HG03565 (cell line): ENCODE data around the gene ZSWIM7.
"Not testable (repeated sequence)": the region's sequence is repeated elsewhere in the genome, so short reads cannot be mapped to it uniquely, and the experiment has no call there.

ENCODE experiments used
- ATAC-seq: cut with Tn5 transposase; IDR thresholded peaks from one replicate; pipeline ENCODE4 v1.9.1; 2021; ENCODE audit warnings: mild to moderate bottlenecking, moderate library complexity; ENCODE audit not compliant: unreplicated experiment

Gene ZSWIM7

DNA sequence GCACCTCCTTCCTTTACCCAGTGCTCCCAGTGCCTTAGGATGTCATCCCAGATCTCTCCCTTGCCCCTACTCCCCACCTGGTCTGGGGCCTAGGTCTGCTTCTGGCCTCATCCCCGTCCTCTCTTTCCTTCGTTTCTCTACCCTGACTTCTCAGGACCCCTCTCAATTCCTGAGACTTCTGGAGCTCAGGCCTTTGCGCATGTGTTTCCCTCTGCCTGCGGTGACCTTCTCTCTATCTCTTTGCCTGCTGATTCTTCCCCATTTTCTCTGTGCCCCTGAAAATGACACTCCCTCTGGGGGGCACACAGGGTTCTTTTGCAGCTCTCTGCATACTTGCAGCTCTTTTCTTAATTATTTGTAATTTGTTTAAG is 41.0 kb downstream of the ZSWIM7 start:
- no peak for ATAC-seq

DNA sequence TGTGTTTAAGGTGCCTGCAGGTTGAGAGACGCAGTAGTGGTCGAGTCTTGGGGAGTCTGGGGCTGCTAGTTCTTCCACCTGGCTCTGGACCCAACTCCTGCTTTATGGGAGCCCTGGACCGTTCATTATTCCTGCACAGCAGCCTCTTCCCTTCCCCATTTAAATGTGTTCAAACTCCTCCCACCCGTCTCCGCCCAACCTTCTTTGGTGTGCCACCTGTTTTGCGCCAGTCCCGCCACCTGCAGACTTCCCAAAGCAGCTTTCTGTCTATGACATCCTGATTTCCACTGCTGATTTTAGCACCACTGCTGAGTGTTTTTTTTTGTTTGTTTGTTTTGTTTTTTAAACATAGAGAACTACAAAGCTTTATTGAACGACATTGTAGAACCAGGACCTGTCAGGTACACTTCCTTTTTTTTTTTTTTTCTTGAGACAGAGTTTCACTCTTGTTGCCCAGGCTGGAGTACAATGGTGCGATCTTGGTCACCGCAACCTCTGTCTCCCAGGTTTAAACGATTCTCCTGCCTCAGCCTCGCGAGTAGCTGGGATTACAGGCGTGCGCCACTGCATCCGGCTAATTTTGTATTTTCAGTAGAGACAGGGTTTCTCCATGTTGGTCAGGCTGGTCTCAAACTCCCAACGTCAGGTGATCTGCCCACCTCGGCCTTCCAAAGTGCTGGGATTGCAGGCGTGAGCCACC is 41.7 kb downstream of the ZSWIM7 start:
- ATAC-seq: no peak

GRCh38 chr17:15957206-15957605 is 42.3 kb downstream of the ZSWIM7 start:
- ATAC-seq: no peak

DNA sequence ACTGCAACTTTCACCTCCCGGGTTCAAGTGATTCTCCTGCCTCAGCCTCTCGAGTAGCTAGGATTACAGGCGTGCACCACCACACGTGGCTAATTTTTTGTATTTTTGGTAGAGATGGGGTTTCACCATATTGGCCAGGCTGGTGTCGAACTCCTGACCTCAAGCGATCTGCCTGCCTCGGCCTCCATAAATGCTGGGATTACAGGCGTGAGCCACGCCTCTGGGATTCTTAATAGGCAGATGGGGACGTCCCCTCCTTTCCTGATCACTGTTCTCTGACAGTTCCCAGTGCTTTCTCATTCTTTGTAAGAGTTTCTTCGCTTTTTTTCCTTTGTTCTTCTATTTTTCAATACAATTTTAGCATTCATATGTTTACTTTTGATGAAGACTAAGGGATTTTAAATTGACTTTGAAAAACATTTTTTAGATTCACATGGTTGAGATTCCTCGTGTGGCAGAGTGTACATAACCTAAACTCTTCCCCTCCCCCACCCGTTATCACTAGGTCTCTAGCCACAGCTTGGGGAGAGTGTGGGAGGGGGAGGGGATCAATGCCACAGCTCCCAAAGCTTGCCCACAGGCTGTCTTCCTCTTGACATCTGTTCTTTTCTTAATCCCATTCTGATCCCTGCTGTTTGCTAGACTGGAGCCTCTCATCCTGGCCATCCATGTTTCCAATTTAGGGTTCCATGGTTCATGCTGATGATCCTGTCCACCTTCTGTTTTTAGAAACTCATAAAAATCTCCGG is 43.5 kb downstream of the ZSWIM7 start:
- ATAC-seq: no peak

DNA sequence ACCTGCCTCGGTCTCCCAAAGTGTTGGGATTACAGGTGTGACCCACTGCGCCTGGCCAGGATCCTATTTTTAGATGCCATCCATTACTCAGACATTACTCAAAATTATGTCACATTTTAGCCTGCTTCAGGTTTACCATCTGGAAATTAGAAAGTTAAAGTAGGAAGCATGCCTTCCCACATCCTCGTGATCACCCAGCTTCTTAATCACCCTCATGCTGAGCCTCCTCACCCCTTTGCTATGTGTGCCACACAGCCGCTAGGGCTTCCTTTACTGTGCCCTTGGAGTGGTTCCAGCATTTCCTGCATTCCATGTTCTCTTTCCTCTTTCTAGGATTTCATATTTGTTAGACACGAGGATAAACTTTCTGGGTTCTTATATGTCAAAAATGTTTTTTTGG is 45.3 kb downstream of the ZSWIM7 start:
- ATAC-seq: no peak

GRCh38 chr17:15952916-15953790 is 46.4 kb downstream of the ZSWIM7 start:
- ATAC-seq: no peak

GRCh38 chr17:15952048-15952532 is 47.4 kb downstream of the ZSWIM7 start:
- no peak for ATAC-seq

DNA sequence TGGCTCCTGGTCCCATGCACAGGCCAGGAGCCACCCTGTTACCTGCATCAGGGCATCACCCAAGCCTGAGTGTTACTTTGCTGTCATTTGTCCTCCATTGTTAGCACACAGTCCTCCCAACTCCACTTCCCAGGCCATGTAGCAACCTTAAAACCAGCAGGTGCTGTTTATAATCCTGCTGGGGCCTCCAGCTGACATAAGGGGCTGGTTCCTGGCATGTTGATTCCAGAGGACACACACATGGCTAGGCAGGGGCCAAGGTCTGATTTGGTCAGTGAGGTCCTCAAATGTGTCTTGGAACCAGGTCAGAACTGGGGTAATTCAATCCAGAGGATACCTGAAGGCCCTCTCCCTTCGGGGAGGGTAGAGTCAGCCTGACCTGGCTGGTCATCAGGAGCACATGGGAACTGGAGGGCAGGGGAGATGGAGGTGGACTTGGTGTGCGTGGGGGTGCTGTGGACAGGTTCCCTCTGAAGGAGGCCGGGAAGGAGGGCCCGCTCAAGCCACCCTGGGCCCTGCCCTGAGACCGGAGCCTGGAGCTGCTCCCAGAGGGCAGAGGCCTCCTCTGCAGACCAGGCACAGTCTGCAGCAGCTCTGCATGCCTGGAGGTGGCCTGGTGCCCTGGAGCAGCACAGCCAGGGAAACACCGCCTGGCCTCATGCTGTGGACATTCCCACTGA is 48.0 kb downstream of the ZSWIM7 start:
- ATAC-seq: no peak

- ATAC-seq: no peak
Observed at GRCh38 chr17:15947976-15948752, 51.3 kb downstream of the ZSWIM7 start.

DNA sequence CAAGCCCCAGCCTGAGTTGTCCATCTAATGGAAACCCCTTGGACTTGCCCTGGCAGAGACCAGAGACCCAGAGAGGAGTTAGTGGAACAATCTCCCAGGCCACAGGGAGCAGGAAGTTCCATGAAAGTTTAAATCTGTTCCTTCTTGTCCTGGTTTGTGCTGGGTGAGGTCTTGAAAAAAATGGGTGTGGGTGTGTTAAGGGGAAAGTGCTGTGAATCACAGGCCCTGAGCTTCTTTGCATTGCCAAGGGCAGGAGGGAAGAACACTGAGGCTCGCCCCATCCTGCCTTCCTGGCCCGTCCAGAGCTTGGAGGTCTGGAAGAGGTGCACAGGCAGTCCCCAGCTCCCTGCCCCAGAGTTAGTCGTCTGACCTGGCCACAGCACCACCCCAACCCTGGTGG is 52.2 kb downstream of the ZSWIM7 start:
- no peak for ATAC-seq

GRCh38 chr17:15946611-15947120 is 52.8 kb downstream of the ZSWIM7 start:
- ATAC-seq: no peak

DNA sequence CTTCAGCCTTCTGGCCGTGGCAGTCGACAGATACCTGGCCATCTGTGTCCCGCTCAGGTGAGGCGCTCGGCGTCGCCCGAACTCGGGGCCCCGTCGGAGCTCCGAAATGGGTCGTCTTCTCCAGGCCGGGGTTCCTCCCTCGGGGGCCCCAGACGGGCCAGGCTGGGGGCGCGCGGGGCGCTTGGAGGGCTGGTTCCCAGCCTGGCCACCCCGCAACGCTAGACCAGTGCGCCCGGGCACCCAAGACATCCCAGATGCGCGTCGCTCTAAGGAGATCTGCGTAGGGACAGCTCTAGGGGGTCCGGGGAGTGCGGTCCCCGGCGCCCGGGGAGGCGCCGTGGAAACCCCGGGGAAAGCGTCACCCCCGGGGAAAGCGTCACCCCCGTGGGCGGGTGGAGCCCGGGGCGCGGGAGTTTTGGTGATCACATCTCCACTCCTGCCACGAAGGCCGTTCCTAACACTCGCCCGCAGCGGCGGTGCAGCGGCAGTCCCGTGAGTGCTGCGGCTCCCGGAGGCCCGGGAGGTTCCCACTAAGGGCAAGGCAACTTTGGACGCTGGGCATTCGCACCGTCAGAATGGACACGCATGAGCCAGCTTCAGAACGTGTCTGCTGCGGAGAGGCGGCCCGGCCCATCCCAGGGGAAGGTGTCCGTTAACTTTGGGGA is 53.8 kb downstream of the ZSWIM7 start:
- ATAC-seq: no peak

- peak; percentile 44 for ATAC-seq
Observed at GRCh38 chr17:15944759-15945526, 54.6 kb downstream of the ZSWIM7 start, which contains the start of gene ADORA2B. ADORA2B (plus strand) TSS chr17:15945130; CDS start chr17:15945249, 119 bp downstream.

DNA sequence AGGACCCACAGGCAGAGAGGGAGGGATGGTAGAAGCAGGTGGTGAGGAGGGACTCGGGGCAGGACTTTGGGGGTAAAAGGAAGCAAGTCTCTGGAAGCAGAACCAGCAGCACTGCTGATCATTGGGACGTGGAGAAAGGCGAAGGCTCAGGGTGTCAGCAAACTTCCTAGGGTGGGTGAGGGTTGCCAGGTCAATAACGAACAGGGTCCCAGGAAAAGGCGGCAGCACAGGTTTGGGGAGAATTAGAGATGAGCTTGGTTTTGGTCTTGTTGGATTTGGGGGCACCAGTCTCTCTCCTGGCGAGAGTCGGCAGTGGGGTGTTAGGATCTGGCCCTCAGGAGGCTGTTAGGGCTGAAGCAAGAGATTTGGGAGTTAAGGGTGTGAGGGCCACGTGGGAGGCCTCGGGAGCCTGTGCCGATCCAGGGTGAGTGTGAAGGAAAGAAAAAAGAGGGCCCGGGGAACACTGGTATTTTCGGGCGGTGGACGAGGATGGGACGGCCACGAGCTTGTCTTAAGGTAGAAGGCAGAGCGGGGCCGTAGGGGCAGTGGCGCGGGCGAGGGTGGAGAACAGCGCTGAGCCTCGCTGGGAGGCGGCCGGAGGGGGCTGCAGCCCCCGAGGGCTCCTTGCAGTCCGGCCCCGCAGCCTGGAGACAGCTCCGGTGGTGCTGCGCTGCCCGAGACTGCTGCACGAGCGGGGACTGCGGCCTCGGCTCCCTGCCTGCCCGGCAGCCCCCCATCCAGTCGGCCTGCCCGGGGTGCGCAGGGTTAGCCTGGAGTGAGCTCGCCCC is 55.3 kb downstream of the ZSWIM7 start:
- peak; percentile 29 for ATAC-seq

DNA sequence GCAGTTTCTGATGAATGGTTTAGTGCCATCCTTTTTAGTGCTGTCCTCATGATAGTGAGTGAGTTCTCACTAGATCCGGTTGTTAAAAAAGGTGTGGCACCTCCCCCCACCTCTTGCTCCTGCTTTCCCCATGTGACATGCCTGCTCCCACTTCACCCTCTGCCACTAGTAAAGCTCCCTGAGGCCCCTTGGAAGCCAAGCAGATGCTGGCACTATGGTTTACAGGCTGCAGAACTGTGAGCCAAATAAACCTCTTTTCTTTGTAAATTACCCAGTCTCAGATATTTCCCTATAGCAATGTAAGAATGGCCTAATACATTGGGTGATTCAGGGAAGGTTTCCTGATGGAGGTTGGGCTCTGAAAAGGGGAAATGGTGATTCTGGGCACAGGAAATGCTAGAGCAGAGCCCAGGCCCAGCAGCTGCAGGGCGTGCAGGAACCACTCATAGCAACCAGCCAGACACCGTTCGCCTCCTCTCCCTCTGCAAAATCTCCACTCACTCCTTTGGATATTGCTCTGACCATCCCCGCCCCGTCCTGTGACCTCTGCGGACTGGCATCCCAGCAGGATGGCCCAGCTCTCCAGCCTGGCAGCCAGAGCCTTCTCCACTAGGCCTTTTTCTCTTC is 57.2 kb downstream of the ZSWIM7 start:
- ATAC-seq: no peak

GRCh38 chr17:15941781-15942180 is 57.7 kb downstream of the ZSWIM7 start:
- no peak for ATAC-seq

DNA sequence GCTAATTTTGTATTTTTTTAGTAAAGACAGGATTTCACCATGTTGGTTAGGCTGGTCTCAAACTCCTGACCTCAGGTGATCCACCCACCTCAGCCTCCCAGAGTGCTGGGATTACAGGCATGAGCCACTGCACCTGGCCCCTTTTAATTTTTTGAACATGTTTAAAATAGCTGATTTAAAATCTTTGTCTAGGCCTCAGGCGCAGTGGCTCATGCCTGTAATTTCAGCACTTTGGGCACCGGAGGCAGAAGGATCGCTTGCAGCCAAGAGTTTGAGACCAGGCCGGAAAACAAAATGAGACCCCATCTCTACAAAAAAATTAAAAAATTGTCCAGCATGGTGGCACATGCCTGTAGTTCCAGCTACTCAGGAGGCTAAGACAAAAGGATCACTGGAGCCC is 63.0 kb downstream of the ZSWIM7 start:
- ATAC-seq: not testable (repeated sequence)
